ENCODE data around the gene MISP3.
A peak's percentile ranks its signal among the peaks of the same experiment; 100 is the strongest.

Gene MISP3

DNA sequence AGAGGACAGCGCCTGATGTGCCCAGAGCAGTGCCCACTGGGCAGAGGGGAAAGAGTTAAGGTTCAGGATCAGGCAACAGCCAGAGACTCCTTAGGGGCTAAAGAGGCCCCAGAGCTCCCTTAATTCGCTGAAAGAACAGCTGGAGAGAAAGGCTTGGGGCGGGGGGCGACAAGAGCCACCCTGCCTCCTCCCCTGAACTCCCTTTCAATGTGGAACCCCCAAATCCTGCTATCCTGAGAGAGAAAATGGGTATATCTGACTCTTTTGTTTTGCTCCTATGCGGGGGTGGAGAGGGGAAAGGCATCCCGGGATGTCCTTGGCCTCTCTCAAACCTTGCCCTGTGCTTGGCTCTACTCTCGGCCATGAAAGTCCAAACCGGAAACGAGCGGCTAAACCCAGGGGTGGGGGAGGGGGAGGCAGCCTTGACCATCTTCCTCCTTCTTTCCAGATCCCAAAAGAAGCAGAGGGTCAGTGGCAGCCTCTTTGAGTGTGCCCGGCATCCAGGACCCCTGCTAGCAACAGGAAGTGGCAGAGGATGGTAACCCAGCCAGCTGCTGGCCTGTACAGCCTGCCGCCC is 40.3 kb downstream of the MISP3 start:
- no peaks in the 10 kb centered on the region for H3K9me3 ChIP-seq (ENCODE audit: control insufficient read depth in 1 of 2, low read length in 2 of 2)
- H3K27me3 ChIP-seq (ENCODE audit: control insufficient read depth in 1 of 2, insufficient read depth in 2 of 2, low read length in 2 of 2), result no peaks in the 10 kb centered on the region
- peak overlapping the region; percentile 64 for H3K27ac ChIP-seq (ENCODE audit: low read depth, low read length)
- H3K36me3 ChIP-seq (ENCODE audit: control insufficient read depth in 1 of 2, insufficient read depth in 2 of 2, low read length in 2 of 2), result no peaks in the 10 kb centered on the region
- no peak overlapping the region for H3K4me3 ChIP-seq (ENCODE audit: low read depth in 1 of 2, low read length in 2 of 2)
- peaks cover 25 to 33% of the 10 kb centered on the region in 2 donors for H3K4me1 ChIP-seq (ENCODE audit: control insufficient read depth in 1 of 2, insufficient read depth in 2 of 2, low read length in 2 of 2)
- peak overlapping the region in 1 of 2 donors; percentile 17 for H3K9ac ChIP-seq (ENCODE audit: low read depth in 1 of 2, low read length in 2 of 2)

DNA sequence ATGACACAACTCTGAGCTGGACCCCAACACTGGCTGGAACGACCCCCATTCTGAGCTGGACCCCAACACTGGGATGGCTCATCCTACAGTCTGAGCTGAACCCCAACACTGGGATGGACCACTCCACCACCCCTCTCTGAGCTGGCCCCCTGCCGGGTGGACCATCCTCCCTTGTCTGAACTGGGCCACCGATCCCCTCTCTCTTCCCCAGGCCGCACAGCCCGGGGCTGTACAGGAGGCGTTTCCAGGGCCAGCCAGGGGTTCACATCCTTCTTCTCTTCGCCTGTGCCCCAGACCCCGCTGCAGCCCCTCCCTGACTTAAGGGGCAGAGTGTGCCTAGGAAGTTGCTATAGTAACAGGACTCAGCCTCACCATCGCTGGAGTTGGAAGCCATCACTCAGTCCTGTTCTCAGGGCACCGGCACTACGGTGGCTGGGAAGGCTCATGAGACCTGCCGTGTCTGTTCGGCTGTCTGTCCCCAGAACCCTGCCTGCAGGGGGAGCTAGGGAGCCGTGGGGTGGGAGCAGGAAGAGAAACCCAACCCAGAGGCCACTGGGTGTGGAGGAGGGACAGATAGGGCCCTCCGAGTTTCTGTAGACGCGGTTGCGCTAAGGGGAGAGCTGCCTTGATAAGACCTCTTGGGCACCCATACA is 41.3 kb downstream of the MISP3 start:
- peaks cover 32 to 39% of the 10 kb centered on the region in 2 donors for H3K4me1 ChIP-seq (ENCODE audit: control insufficient read depth in 1 of 2, insufficient read depth in 2 of 2, low read length in 2 of 2)
- H3K4me3 ChIP-seq (ENCODE audit: low read depth in 1 of 2, low read length in 2 of 2), result no peak overlapping the region
- H3K36me3 ChIP-seq (ENCODE audit: control insufficient read depth in 1 of 2, insufficient read depth in 2 of 2, low read length in 2 of 2), result no peaks in the 10 kb centered on the region
- no peaks in the 10 kb centered on the region for H3K27me3 ChIP-seq (ENCODE audit: control insufficient read depth in 1 of 2, insufficient read depth in 2 of 2, low read length in 2 of 2)
- no peak overlapping the region for H3K27ac ChIP-seq (ENCODE audit: low read depth, low read length)
- no peak overlapping the region for H3K9ac ChIP-seq (ENCODE audit: low read depth in 1 of 2, low read length in 2 of 2)
- H3K9me3 ChIP-seq (ENCODE audit: control insufficient read depth in 1 of 2, low read length in 2 of 2), result no peaks in the 10 kb centered on the region

DNA sequence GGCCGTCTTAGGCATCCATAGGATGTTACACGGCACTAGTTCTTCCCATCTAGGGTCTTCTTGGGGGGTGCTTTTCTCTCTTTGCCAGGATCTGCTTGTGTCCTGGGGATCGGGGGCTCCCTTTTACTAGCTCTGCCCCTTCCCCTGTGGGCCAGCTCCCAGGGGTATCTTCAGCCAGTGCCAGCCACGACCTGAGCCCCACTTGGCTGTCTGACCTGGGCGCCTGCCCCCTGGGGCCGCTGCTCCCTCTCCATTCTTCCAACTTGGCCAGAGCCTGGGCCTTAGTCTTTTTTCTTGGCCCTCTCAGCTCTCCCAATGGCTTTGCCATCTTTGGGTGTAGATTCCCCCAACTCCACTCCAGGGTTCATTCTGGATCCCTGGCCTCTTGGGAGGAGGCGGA is 41.9 kb downstream of the MISP3 start:
- Histone ChIP-seq H3K27ac (ENCODE audit: low read depth, low read length) (no peak overlapping the region), H3K9me3 (ENCODE audit: control insufficient read depth in 1 of 2, low read length in 2 of 2) (no peaks in the 10 kb centered on the region), H3K27me3 (ENCODE audit: control insufficient read depth in 1 of 2, insufficient read depth in 2 of 2, low read length in 2 of 2) (no peaks in the 10 kb centered on the region), H3K36me3 (ENCODE audit: control insufficient read depth in 1 of 2, insufficient read depth in 2 of 2, low read length in 2 of 2) (no peaks in the 10 kb centered on the region), H3K4me1 (ENCODE audit: control insufficient read depth in 1 of 2, insufficient read depth in 2 of 2, low read length in 2 of 2) (peaks cover 37 to 45% of the 10 kb centered on the region in 2 donors), H3K4me3 (ENCODE audit: low read depth in 1 of 2, low read length in 2 of 2) (no peak overlapping the region), H3K9ac (ENCODE audit: low read depth in 1 of 2, low read length in 2 of 2) (no peak overlapping the region)

DNA sequence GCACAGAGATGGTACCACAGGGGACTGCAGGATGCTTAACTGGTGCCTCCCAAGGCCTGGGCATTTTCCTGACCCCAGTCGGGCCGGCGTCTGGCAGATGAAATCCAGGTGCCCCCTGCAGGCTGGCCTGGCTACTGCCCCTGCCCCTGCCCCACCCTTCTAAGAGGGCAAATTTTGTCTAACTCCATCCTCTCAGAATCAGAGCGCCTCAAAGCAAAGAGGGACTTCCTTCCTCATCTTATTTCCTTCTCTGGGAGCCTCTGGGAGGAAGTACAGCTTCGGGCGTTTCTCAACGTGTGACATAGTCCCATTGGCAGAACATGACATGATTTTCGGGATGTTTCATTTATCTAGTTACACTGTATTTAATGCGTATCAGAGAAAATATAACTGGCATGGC is 42.3 kb downstream of the MISP3 start:
- no peak overlapping the region for H3K4me3 ChIP-seq (ENCODE audit: low read depth in 1 of 2, low read length in 2 of 2)

DNA sequence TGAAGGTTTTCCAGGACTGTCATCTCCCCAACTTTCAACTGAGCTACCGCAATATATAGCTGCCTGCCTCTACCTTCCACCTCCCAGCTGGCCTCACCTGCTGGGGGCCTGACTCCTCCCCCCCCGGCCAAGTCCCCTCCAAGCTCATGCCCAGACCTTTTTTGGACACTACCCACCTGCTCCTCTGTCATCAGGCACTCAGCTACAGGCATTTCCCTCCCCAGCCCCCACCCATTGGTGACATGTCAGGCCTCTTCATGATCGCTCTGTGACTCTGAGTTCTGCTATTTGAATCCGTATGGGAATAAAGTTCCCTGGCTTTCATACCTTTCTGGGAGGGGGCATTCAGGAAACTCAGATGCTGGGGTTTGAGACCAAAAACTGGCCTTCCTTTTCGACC is 43.2 kb downstream of the MISP3 start:
- Histone ChIP-seq H3K4me3 (ENCODE audit: low read depth in 1 of 2, low read length in 2 of 2) (no peak overlapping the region), H3K4me1 (ENCODE audit: control insufficient read depth in 1 of 2, insufficient read depth in 2 of 2, low read length in 2 of 2) (peaks cover 44 to 47% of the 10 kb centered on the region in 2 donors), H3K9ac (ENCODE audit: low read depth in 1 of 2, low read length in 2 of 2) (peak overlapping the region in 1 of 2 donors; percentile 77), H3K27me3 (ENCODE audit: control insufficient read depth in 1 of 2, insufficient read depth in 2 of 2, low read length in 2 of 2) (no peaks in the 10 kb centered on the region), H3K36me3 (ENCODE audit: control insufficient read depth in 1 of 2, insufficient read depth in 2 of 2, low read length in 2 of 2) (no peaks in the 10 kb centered on the region), H3K9me3 (ENCODE audit: control insufficient read depth in 1 of 2, low read length in 2 of 2) (no peaks in the 10 kb centered on the region), H3K27ac (ENCODE audit: low read depth, low read length) (no peak overlapping the region)

More for the DNA sequence above, 42.3 kb downstream of the MISP3 start:
- Histone ChIP-seq H3K9me3 (ENCODE audit: control insufficient read depth in 1 of 2, low read length in 2 of 2) (no peaks in the 10 kb centered on the region), H3K9ac (ENCODE audit: low read depth in 1 of 2, low read length in 2 of 2) (no peak overlapping the region), H3K36me3 (ENCODE audit: control insufficient read depth in 1 of 2, insufficient read depth in 2 of 2, low read length in 2 of 2) (no peaks in the 10 kb centered on the region), H3K27me3 (ENCODE audit: control insufficient read depth in 1 of 2, insufficient read depth in 2 of 2, low read length in 2 of 2) (no peaks in the 10 kb centered on the region), H3K27ac (ENCODE audit: low read depth, low read length) (no peak overlapping the region), H3K4me1 (ENCODE audit: control insufficient read depth in 1 of 2, insufficient read depth in 2 of 2, low read length in 2 of 2) (peaks cover 41 to 47% of the 10 kb centered on the region in 2 donors)

DNA sequence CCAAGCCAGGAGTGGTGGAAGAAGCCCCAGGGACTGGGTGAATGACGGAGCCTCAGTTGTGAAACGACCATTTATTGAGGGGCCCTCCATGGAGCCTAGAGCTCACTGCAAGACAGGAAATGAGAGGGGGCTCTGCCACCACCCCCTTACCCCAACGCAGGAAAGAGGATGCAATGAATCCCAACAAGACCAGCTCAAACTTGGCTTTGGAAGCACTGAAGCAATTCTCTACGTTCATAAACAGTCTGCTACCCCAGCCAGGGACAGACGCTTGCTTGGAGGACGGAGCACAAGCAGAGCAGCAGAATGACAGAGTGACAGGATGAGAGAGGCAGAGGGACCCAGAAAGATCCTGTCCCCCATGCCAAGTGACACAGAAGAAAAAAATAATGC is 43.9 kb downstream of the MISP3 start:
- Histone ChIP-seq H3K9me3 (ENCODE audit: control insufficient read depth in 1 of 2, low read length in 2 of 2) (no peaks in the 10 kb centered on the region), H3K27me3 (ENCODE audit: control insufficient read depth in 1 of 2, insufficient read depth in 2 of 2, low read length in 2 of 2) (no peaks in the 10 kb centered on the region), H3K4me1 (ENCODE audit: control insufficient read depth in 1 of 2, insufficient read depth in 2 of 2, low read length in 2 of 2) (peaks cover 44 to 47% of the 10 kb centered on the region in 2 donors), H3K36me3 (ENCODE audit: control insufficient read depth in 1 of 2, insufficient read depth in 2 of 2, low read length in 2 of 2) (no peaks in the 10 kb centered on the region), H3K9ac (ENCODE audit: low read depth in 1 of 2, low read length in 2 of 2) (peak overlapping the region; percentile 58 to 77), H3K4me3 (ENCODE audit: low read depth in 1 of 2, low read length in 2 of 2) (peak overlapping the region; percentile 70 to 75), H3K27ac (ENCODE audit: low read depth, low read length) (no peak overlapping the region)

DNA sequence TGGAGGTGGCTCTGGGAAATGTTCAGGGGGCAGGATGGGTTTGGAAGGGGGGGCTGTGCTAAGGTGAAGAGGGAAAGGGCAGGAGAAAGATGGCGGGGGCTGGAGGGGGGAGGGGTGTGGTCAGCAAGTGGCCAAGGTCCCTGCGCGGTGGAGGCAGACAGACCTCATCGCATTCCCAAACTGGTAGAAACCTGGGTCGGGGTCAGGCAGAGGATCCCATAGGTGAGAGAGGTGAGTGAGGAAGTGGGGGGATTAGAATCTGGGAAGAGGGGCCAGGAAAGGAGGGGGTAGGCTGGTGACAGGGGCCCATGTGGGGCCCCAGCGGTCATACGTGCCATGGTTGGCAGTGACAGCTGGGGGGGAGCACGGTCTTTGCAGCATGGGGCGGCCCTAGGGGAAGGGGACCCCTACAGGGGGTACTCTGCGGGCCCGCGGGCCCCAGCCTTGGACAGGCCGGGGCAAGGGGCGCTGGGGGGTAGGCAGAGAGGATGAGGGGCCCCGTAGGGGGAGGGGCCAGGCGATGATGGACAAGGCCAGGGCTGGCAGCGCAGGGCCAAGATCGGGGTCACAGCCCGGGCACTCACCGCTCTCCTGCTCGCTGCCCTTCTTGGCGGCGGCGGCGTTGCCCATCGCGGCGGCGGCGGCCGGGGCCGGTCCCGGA is 44.5 kb downstream of the MISP3 start:
- H3K4me1 ChIP-seq (ENCODE audit: control insufficient read depth in 1 of 2, insufficient read depth in 2 of 2, low read length in 2 of 2), result peaks cover 44 to 47% of the 10 kb centered on the region in 2 donors
- no peaks in the 10 kb centered on the region for H3K27me3 ChIP-seq (ENCODE audit: control insufficient read depth in 1 of 2, insufficient read depth in 2 of 2, low read length in 2 of 2)
- no peak overlapping the region for H3K27ac ChIP-seq (ENCODE audit: low read depth, low read length)
- H3K36me3 ChIP-seq (ENCODE audit: control insufficient read depth in 1 of 2, insufficient read depth in 2 of 2, low read length in 2 of 2), result no peaks in the 10 kb centered on the region
- no peaks in the 10 kb centered on the region for H3K9me3 ChIP-seq (ENCODE audit: control insufficient read depth in 1 of 2, low read length in 2 of 2)
- H3K4me3 ChIP-seq (ENCODE audit: low read depth in 1 of 2, low read length in 2 of 2), result peak overlapping the region; percentile 70 to 75
- peak overlapping the region; percentile 58 to 77 for H3K9ac ChIP-seq (ENCODE audit: low read depth in 1 of 2, low read length in 2 of 2)

DNA sequence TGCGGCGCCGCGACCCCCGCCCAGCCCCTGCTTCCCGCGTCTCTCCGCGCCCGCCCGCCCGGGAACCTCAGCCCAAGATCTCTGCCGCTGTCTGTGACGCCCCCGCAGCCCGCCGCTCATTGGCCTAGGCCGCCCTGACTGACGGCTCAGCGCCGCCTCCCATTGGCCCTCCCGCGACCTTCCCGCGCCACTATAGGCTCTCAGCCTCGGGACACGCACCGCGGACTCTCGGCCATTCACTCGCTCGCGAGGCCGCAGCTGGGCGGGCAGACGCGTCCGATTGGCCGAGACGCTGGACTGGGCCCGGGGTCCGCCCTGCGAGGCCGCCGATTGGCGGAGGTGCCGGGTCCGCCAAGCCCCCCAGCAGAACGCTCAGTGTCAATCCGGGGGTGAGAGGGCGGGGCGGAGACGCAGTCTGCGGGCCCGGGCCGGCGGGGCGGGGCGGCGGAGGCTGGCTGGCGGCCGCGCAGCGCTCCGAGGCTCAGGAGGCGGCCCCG is 45.1 kb downstream of the MISP3 start, which contains the start of gene PRKACA:
TSS of gene PRKACA (minus strand) at position 95 of the 497 bp plus-strand sequence. CDS start 215 bp downstream, outside the sequence.
- peak within 1 kb of the TSS; percentile 97 for H3K27ac ChIP-seq (ENCODE audit: low read depth, low read length)
- H3K9ac ChIP-seq (ENCODE audit: low read depth in 1 of 2, low read length in 2 of 2), result peak within 1 kb of the TSS; percentile 75 to 90
- H3K4me3 ChIP-seq (ENCODE audit: low read depth in 1 of 2, low read length in 2 of 2), result peak within 1 kb of the TSS; percentile 75 to 78
- no peaks in the 10 kb centered on the region for H3K9me3 ChIP-seq (ENCODE audit: control insufficient read depth in 1 of 2, low read length in 2 of 2)
- H3K27me3 ChIP-seq (ENCODE audit: control insufficient read depth in 1 of 2, insufficient read depth in 2 of 2, low read length in 2 of 2), result no peaks in the 10 kb centered on the region
- H3K36me3 ChIP-seq (ENCODE audit: control insufficient read depth in 1 of 2, insufficient read depth in 2 of 2, low read length in 2 of 2), result no peaks in the 10 kb centered on the region
- peaks cover 40 to 44% of the 10 kb centered on the region in 2 donors for H3K4me1 ChIP-seq (ENCODE audit: control insufficient read depth in 1 of 2, insufficient read depth in 2 of 2, low read length in 2 of 2)

DNA sequence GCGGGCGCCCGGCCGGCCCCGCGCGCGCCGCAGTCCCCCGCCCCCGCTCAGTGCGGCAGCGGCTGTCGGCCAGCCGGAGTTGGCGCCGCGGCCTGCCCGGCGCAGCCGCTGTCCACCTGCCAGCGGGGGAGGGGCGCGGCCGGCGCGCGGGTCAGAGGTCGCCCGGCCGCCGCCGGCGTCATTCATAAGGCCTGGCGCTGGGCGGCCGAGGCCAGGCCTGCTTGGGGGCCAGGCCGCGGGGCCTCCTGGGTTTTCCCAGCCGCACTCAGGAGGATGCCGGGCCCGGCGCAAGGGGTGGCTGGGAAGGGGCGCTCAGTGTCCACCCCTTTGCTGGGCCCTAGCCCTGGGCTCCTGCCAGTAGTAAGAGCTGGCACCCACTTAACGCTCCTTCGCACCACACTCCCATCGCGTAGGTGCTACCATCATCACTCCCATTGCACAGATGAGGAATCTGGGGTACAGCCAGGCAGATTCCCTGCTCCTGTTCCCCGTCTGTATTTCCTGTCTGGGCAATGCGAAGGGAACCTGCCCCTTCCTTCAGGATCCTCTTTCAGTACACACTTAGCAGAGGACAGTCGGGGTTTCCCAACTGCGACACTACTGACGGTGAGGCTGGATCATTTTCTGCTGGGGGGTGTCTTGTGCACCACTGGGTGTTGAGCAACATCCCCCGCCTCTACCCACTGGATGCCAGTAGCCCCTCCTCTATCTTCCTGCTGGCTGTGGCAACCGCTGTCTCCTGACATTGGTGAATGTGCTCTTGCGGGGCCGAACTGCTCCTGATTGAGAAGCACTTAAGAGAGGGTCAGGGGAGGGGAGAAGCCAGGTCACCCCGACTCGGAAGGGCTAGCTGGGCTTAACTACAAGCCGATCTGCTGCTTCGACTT is 45.8 kb downstream of the MISP3 start:
- Histone ChIP-seq H3K4me3 (ENCODE audit: low read depth in 1 of 2, low read length in 2 of 2) (peak overlapping the region; percentile 74 to 78), H3K9me3 (ENCODE audit: control insufficient read depth in 1 of 2, low read length in 2 of 2) (no peaks in the 10 kb centered on the region), H3K27me3 (ENCODE audit: control insufficient read depth in 1 of 2, insufficient read depth in 2 of 2, low read length in 2 of 2) (no peaks in the 10 kb centered on the region), H3K4me1 (ENCODE audit: control insufficient read depth in 1 of 2, insufficient read depth in 2 of 2, low read length in 2 of 2) (peaks cover 34 to 37% of the 10 kb centered on the region in 2 donors), H3K36me3 (ENCODE audit: control insufficient read depth in 1 of 2, insufficient read depth in 2 of 2, low read length in 2 of 2) (no peaks in the 10 kb centered on the region), H3K9ac (ENCODE audit: low read depth in 1 of 2, low read length in 2 of 2) (peak overlapping the region; percentile 75 to 90), H3K27ac (ENCODE audit: low read depth, low read length) (peak overlapping the region; percentile 97)
